Cardiac muscle cell (in vitro differentiated cells and primary cell): ENCODE results near the gene P2RY2. TPM values are rescaled to one million over a fixed set of nuclear protein-coding genes. Genes with fewer than 3 reads are reported as not detected.

Experiments used
- DNase-seq, 2 donors: peaks; one replicate each; pipeline versions ENCODE4 v3.0.0 to v3.0.0-alpha.2; 2010 to 2017; ENCODE audit warnings: low read depth in 1 of 2, low spot score in 1 of 2
- H3K27ac ChIP-seq: fragments of 200-600 bp; sonication (generic); 2 replicates; pipeline ENCODE4 v1.5.1; 2016
- H3K27me3 ChIP-seq: fragments of 200-600 bp; sonication (generic); 2 replicates; pipeline ENCODE4 v1.6.0; 2016; ENCODE audit warnings: control low read depth
- H3K36me3 ChIP-seq: fragments of 200-600 bp; sonication (generic); 2 replicates; pipeline ENCODE4 v1.5.1; 2016; ENCODE audit warnings: control low read depth
- H3K4me1 ChIP-seq: fragments of 200-600 bp; sonication (generic); 2 replicates; pipeline ENCODE4 v1.8.1; 2017; ENCODE audit warnings: low read depth, mild to moderate bottlenecking, mixed run types
- H3K4me3 ChIP-seq: fragments of 200-600 bp; sonication (generic); 2 replicates; pipeline ENCODE4 v1.5.1; 2016; ENCODE audit warnings: mild to moderate bottlenecking
- H3K9me3 ChIP-seq: fragments of 200-600 bp; sonication (generic); 2 replicates; pipeline ENCODE4 v1.5.1; 2017; ENCODE audit warnings: low read depth, mild to moderate bottlenecking, control low read depth
- polyA plus RNA-seq: library from polyadenylated mRNA; unstranded; fragments of >200 nt; fragmentation: Nextera tagmentation; extraction: Ambion mirVana; gene quantifications from 2 replicates; pipeline ENCODE4 v1.2.1, GENCODE V29; 2016
- total RNA-seq: library from RNA; depleted of rRNA; stranded (reverse); fragments of >200 nt; gene quantifications from 2 replicates; pipeline ENCODE4 v1.2.3, GENCODE V29; 2016
- TF ChIP-seq, protein P1 (sequence below): IDR thresholded peaks from 2 replicates; pipeline ENCODE4 v1.5.1; 2012; ENCODE audit warnings: low read depth, mild to moderate bottlenecking, low read length

P2RY2 gene
- total and polyA plus RNA-seq, 2 experiments from 2014 or later, result 0.48 to 0.83 TPM

DNA sequence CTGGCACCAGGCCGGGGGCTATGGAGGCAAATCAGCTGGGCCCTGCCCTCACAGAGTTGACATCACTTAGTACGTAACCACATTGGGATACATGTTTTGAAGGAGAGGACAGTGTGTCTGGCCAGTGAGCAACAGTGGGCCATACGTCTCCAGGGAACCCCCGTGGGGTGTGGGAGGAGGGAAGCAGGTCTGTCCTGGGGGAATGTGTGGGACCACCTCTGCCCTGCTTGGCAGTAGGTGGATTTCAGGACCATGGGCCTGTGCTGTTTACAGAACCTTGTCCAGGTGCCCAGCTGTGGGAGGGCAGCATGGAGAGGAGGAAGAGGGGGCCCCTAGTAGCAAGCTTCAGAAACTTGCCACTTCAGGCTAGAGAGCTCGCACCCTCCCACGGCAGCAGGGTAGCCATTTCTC lies 21.0 kb downstream of the P2RY2 start:
- DNase-seq, result no peak
- no peak overlapping the region for H3K4me3 ChIP-seq
- H3K36me3 ChIP-seq, result no peaks in the 10 kb centered on the region
- no peaks in the 10 kb centered on the region for H3K27me3 ChIP-seq
- TF ChIP-seq, protein P1, sequence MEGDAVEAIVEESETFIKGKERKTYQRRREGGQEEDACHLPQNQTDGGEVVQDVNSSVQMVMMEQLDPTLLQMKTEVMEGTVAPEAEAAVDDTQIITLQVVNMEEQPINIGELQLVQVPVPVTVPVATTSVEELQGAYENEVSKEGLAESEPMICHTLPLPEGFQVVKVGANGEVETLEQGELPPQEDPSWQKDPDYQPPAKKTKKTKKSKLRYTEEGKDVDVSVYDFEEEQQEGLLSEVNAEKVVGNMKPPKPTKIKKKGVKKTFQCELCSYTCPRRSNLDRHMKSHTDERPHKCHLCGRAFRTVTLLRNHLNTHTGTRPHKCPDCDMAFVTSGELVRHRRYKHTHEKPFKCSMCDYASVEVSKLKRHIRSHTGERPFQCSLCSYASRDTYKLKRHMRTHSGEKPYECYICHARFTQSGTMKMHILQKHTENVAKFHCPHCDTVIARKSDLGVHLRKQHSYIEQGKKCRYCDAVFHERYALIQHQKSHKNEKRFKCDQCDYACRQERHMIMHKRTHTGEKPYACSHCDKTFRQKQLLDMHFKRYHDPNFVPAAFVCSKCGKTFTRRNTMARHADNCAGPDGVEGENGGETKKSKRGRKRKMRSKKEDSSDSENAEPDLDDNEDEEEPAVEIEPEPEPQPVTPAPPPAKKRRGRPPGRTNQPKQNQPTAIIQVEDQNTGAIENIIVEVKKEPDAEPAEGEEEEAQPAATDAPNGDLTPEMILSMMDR, result no peak
- H3K9me3 ChIP-seq, result no peaks in the 10 kb centered on the region
- H3K27ac ChIP-seq, result no peak overlapping the region
- no peaks in the 10 kb centered on the region for H3K4me1 ChIP-seq

DNA sequence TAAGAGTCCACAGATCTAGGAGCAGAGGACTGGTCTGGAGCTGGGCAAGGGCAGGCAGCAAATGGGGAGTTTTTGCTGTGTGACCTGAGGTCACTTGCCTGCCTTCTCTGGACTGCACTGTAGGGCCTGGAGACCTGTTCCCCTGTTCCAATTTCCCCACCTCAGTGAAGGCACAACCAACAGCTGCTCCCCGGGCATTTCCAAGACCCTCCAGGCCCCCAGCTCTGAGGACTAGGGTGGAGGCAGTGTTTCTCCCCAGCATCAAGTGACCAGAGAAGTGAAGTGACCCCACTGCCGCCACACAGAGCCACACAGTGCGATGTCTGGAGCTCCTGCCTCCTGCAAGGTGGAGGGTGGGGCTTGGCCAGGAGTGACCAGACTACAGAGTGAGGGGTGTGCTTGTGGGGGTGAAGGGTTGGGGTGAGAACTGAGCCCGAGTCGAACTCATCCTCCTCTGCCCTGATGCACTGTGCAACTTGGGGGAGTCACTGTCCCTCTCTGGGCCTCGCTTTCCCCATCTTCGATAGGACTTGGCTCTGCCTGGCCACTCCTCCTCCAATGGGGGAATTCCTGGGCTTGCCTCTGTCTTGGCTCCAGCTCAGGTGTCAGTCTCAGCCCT lies 21.6 kb downstream of the P2RY2 start:
- no peak for DNase-seq
- no peak overlapping the region for H3K27ac ChIP-seq
- H3K27me3 ChIP-seq, result no peaks in the 10 kb centered on the region
- H3K4me3 ChIP-seq, result no peak overlapping the region
- no peaks in the 10 kb centered on the region for H3K9me3 ChIP-seq
- TF ChIP-seq, protein P1, result no peak
- H3K4me1 ChIP-seq, result no peaks in the 10 kb centered on the region
- no peaks in the 10 kb centered on the region for H3K36me3 ChIP-seq

DNA sequence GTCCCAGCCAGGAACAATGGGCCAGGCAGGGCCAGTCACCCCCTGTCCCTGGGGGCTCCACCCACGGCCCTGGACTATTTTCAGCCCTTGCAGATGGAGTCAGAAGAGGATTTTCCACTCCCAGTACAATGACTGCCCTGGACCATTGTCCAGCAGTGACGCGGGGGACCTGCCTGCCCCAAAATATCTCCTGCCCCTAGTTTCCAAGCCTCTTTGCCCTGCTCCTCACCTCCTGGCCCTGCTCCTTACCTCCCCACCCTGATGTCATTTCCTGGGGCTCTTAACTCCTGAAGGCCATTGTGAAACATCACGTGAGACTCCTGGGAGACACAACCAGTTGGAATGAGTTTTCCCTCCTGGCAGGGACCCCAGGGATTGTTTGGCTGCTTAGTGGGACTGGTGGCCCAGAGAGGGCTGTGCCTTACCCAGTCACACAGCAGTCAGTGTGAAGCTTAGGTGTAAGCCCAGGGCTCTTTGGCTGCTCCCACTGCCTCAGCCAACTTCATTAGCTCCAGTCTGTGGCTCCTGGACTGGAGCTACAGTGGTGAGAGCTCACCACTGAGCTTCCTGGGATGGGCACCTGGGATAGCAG lies 22.2 kb downstream of the P2RY2 start:
- peak; percentile 29 to 81 for DNase-seq
- TF ChIP-seq, protein P1, result no peak
- Histone ChIP-seq H3K9me3 (no peaks in the 10 kb centered on the region), H3K4me3 (no peak overlapping the region), H3K27me3 (peaks cover 3% of the 10 kb centered on the region), H3K27ac (no peak overlapping the region), H3K36me3 (no peaks in the 10 kb centered on the region), H3K4me1 (no peaks in the 10 kb centered on the region)

DNA sequence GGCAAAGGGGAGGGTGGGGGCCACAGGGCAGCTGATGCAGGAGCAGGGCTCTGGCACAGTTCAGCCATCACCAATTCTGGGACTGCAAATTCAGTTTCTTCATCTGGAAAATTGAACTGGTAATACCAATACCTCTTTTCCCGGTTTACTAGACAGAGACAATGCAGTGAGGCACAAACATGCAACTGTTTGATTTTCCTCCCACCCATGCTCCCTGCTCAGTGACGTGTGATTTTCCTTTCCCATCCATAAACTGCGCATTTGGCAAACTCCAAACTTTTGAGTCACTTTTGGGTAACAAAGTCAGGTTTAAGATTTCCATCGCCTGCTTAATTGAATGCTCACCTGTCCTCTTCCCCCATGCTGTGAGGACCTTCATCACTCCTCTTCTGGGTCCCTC lies 23.2 kb downstream of the P2RY2 start:
- H3K36me3 ChIP-seq, result no peaks in the 10 kb centered on the region
- peaks cover 9% of the 10 kb centered on the region for H3K27me3 ChIP-seq
- H3K27ac ChIP-seq, result no peak overlapping the region
- no peak for DNase-seq
- H3K4me3 ChIP-seq, result no peak overlapping the region
- TF ChIP-seq, protein P1, result no peak
- no peaks in the 10 kb centered on the region for H3K4me1 ChIP-seq
- no peaks in the 10 kb centered on the region for H3K9me3 ChIP-seq

- H3K27ac ChIP-seq, result no peak overlapping the region
- no peaks in the 10 kb centered on the region for H3K36me3 ChIP-seq
- TF ChIP-seq, protein P1, result peak; percentile 88
- peaks cover 14% of the 10 kb centered on the region for H3K27me3 ChIP-seq
- H3K4me1 ChIP-seq, result no peaks in the 10 kb centered on the region
- no peak overlapping the region for H3K4me3 ChIP-seq
- no peaks in the 10 kb centered on the region for H3K9me3 ChIP-seq
- DNase-seq, result peak; percentile 77 to 78
Observed at GRCh38 chr11:73242251-73243092, 24.4 kb downstream of the P2RY2 start.
